ENCODE data around the gene CGA.
A peak's percentile ranks its signal among the peaks of the same experiment; 100 is the strongest.

CGA gene

GRCh38 chr6:87102151-87102621 is 7.3 kb upstream of the CGA start:
- H3K4me3 ChIP-seq (ENCODE audit: low read length): no peak overlapping the region
- no peak for TF ChIP-seq CTCF (conservative IDR thresholded peaks at IDR 0.05; ENCODE audit: low read length)
- DNase-seq (ENCODE audit: low read depth): no peak

GRCh38 chr6:87101067-87101466 is 6.2 kb upstream of the CGA start:
- no peak for TF ChIP-seq CTCF (conservative IDR thresholded peaks at IDR 0.05; ENCODE audit: low read length)
- no peak for DNase-seq (ENCODE audit: low read depth)
- H3K4me3 ChIP-seq (ENCODE audit: low read length): no peak overlapping the region

- DNase-seq (ENCODE audit: low read depth): no peak
Measured at GRCh38 chr6:87100216-87100615, 5.3 kb upstream of the CGA start.

GRCh38 chr6:87099472-87099871 is 4.6 kb upstream of the CGA start:
- DNase-seq (ENCODE audit: low read depth): no peak
- no peak overlapping the region for H3K4me3 ChIP-seq (ENCODE audit: low read length)
- no peak for TF ChIP-seq CTCF (conservative IDR thresholded peaks at IDR 0.05; ENCODE audit: low read length)

More at GRCh38 chr6:87100216-87100615, 5.3 kb upstream of the CGA start:
- TF ChIP-seq CTCF (conservative IDR thresholded peaks at IDR 0.05; ENCODE audit: low read length): no peak
- H3K4me3 ChIP-seq (ENCODE audit: low read length): no peak overlapping the region

- no peak for TF ChIP-seq CTCF (conservative IDR thresholded peaks at IDR 0.05; ENCODE audit: low read length)
- no peak overlapping the region for H3K4me3 ChIP-seq (ENCODE audit: low read length)
- no peak for DNase-seq (ENCODE audit: low read depth)
Measured at GRCh38 chr6:87094576-87094975, 330 bp downstream of the CGA start.

- no peak overlapping the region for H3K4me3 ChIP-seq (ENCODE audit: low read length)
- TF ChIP-seq CTCF (conservative IDR thresholded peaks at IDR 0.05; ENCODE audit: low read length): no peak
- DNase-seq (ENCODE audit: low read depth): peak; percentile 8
Measured at GRCh38 chr6:87093651-87094050, 1.3 kb downstream of the CGA start.

- H3K4me3 ChIP-seq (ENCODE audit: low read length): no peak overlapping the region
- no peak for DNase-seq (ENCODE audit: low read depth)
- TF ChIP-seq CTCF (conservative IDR thresholded peaks at IDR 0.05; ENCODE audit: low read length): no peak
Measured at GRCh38 chr6:87093199-87093598, 1.7 kb downstream of the CGA start.
